ENCODE data around the gene TNIP1. TPM values are rescaled to one million over a fixed set of nuclear protein-coding genes. Genes with fewer than 3 reads are reported as not detected.
A peak's percentile ranks its signal among the peaks of the same experiment; 100 is the strongest.

The TNIP1 gene
- total RNA-seq, 1 experiment from 2014 or later: 339 TPM

GRCh38 chr5:151094030-151094851 lies 13.4 kb upstream of the TNIP1 start:
- intact Hi-C loops (cut with micrococcal nuclease; ENCODE audit: unreplicated experiment): no loop called here
- Mint-ChIP-seq H3K9me3 (ENCODE audit: low read depth, unreplicated experiment) (no peaks in the 10 kb centered on the region), H3K27ac (ENCODE audit: unreplicated experiment) (peak overlapping the region; percentile 86), H3K4me1 (ENCODE audit: low read depth, unreplicated experiment) (peaks cover 71% of the 10 kb centered on the region), H3K4me3 (ENCODE audit: low read depth, unreplicated experiment) (peak overlapping the region; percentile 26), H3K27me3 (ENCODE audit: unreplicated experiment) (no peaks in the 10 kb centered on the region), H3K36me3 (ENCODE audit: insufficient read depth, unreplicated experiment) (peaks cover 19% of the 10 kb centered on the region)
- TSS peak; percentile 77 for BruUV-seq (replicated peaks)
- CTCF ChIA-PET: interaction anchor here (1.2 to 1.4 kb wide), 3 partner anchors 11 to 43 kb away, joined by 3 to 5 read pairs (median 4); no protein-coding TSS in a partner anchor
- TF ChIP-seq CTCF (IDR thresholded peaks at IDR 0.05; ENCODE audit: unreplicated experiment): no peak
- DNase-seq: peak; percentile 82

- CTCF ChIA-PET: interaction anchor here (0.7 to 1.5 kb wide), 5 partner anchors 10 to 42 kb away, joined by 3 to 11 read pairs (median 4); no protein-coding TSS in a partner anchor
- no peak for TF ChIP-seq CTCF (IDR thresholded peaks at IDR 0.05; ENCODE audit: unreplicated experiment)
- Mint-ChIP-seq H3K4me3 (ENCODE audit: low read depth, unreplicated experiment) (peak overlapping the region; percentile 26), H3K27ac (ENCODE audit: unreplicated experiment) (peak overlapping the region; percentile 86), H3K4me1 (ENCODE audit: low read depth, unreplicated experiment) (peaks cover 70% of the 10 kb centered on the region), H3K9me3 (ENCODE audit: low read depth, unreplicated experiment) (no peaks in the 10 kb centered on the region), H3K27me3 (ENCODE audit: unreplicated experiment) (no peaks in the 10 kb centered on the region), H3K36me3 (ENCODE audit: insufficient read depth, unreplicated experiment) (peaks cover 19% of the 10 kb centered on the region)
- DNase-seq: peak; percentile 42
- no TSS peak for BruUV-seq (replicated peaks)
- intact Hi-C loops (cut with micrococcal nuclease; ENCODE audit: unreplicated experiment): loop anchor here (1.0 kb wide), 1 partner anchor 11 kb away; no protein-coding TSS in a partner anchor
Observed at GRCh38 chr5:151093476-151093889, 12.6 kb upstream of the TNIP1 start.

DNA sequence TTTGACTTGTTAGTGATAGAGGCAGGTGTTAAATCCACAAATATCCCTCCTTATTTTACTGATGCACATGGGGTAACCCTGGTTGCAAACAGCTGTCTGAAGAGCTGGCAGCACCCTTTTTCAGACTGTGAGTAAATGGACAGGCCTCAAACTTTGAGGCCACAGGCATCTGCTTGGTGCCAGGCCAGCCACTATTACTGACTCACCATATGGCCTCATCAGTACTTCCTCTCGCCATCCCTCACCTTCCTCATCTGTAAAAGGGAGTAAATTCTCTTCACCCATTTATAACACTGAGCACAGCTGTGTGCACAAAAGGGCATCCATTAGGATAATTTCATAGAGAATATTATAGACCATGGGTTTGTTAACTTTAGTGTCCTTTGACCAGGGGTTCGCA lies 11.9 kb upstream of the TNIP1 start:
- intact Hi-C loops (cut with micrococcal nuclease; ENCODE audit: unreplicated experiment): loop anchor here (1.0 kb wide), 1 partner anchor 10 kb away; no protein-coding TSS in a partner anchor
- Mint-ChIP-seq H3K9me3 (ENCODE audit: low read depth, unreplicated experiment) (no peaks in the 10 kb centered on the region), H3K27ac (ENCODE audit: unreplicated experiment) (peak overlapping the region; percentile 86), H3K4me1 (ENCODE audit: low read depth, unreplicated experiment) (peaks cover 73% of the 10 kb centered on the region), H3K4me3 (ENCODE audit: low read depth, unreplicated experiment) (no peak overlapping the region), H3K36me3 (ENCODE audit: insufficient read depth, unreplicated experiment) (peaks cover 19% of the 10 kb centered on the region), H3K27me3 (ENCODE audit: unreplicated experiment) (no peaks in the 10 kb centered on the region)
- DNase-seq: peak; percentile 48
- CTCF ChIA-PET: interaction anchor here (0.6 to 1.5 kb wide), 6 partner anchors 9 to 1446 kb away, joined by 3 to 11 read pairs (median 4); no protein-coding TSS in a partner anchor
- no peak for TF ChIP-seq CTCF (IDR thresholded peaks at IDR 0.05; ENCODE audit: unreplicated experiment)
- no TSS peak for BruUV-seq (replicated peaks)

- intact Hi-C loops (cut with micrococcal nuclease; ENCODE audit: unreplicated experiment): loop anchor here (5.0 kb wide), 1 partner anchor 37 kb away; no protein-coding TSS in a partner anchor
- CTCF ChIA-PET: interaction anchor here (0.8 to 1.0 kb wide), 2 partner anchors 12 to 14 kb away, joined by 3 read pairs; no protein-coding TSS in a partner anchor
- Mint-ChIP-seq H3K27me3 (ENCODE audit: unreplicated experiment) (no peaks in the 10 kb centered on the region), H3K4me1 (ENCODE audit: low read depth, unreplicated experiment) (peaks cover 74% of the 10 kb centered on the region), H3K36me3 (ENCODE audit: insufficient read depth, unreplicated experiment) (peaks cover 39% of the 10 kb centered on the region), H3K4me3 (ENCODE audit: low read depth, unreplicated experiment) (no peak overlapping the region), H3K9me3 (ENCODE audit: low read depth, unreplicated experiment) (no peaks in the 10 kb centered on the region), H3K27ac (ENCODE audit: unreplicated experiment) (no peak overlapping the region)
- DNase-seq: no peak
- no TSS peak for BruUV-seq (replicated peaks)
- TF ChIP-seq CTCF (IDR thresholded peaks at IDR 0.05; ENCODE audit: unreplicated experiment): no peak
Observed at GRCh38 chr5:151089726-151090125, 8.9 kb upstream of the TNIP1 start.

Data from Calu3 (cell line).